Endothelial cell (in vitro differentiated cells): ENCODE measurements around the gene LOXL3. TPM values are rescaled to one million over a fixed set of nuclear protein-coding genes. Genes with fewer than 3 reads are reported as not detected.
"Not testable (repeated sequence)": the region's sequence is repeated elsewhere in the genome, so short reads cannot be mapped to it uniquely, and the experiment has no call there.

Source experiments
- DNase-seq: peaks from one replicate; pipeline ENCODE4 v3.0.0; 2021; ENCODE audit warnings: low spot score
- H3K27ac Mint-ChIP-seq: one replicate; pipeline ENCODE4 v1.8.0; 2021; ENCODE audit warnings: mixed read lengths, inconsistent platforms; ENCODE audit not compliant: unreplicated experiment
- H3K27me3 Mint-ChIP-seq: one replicate; pipeline ENCODE4 v1.8.0; 2021; ENCODE audit warnings: mild to moderate bottlenecking, moderate library complexity, mixed read lengths, inconsistent platforms; ENCODE audit not compliant: unreplicated experiment
- H3K36me3 Mint-ChIP-seq: one replicate; pipeline ENCODE4 v1.8.0; 2021; ENCODE audit warnings: mild to moderate bottlenecking, low read depth, mixed read lengths, inconsistent platforms; ENCODE audit not compliant: unreplicated experiment
- H3K4me1 Mint-ChIP-seq: one replicate; pipeline ENCODE4 v1.8.0; 2021; ENCODE audit warnings: mild to moderate bottlenecking, mixed read lengths, inconsistent platforms; ENCODE audit not compliant: unreplicated experiment
- H3K4me3 Mint-ChIP-seq: one replicate; pipeline ENCODE4 v1.8.0; 2021; ENCODE audit warnings: mild to moderate bottlenecking, mixed read lengths, inconsistent platforms; ENCODE audit not compliant: unreplicated experiment
- H3K9me3 Mint-ChIP-seq: one replicate; pipeline ENCODE4 v1.8.0; 2021; ENCODE audit warnings: mixed read lengths, inconsistent platforms; ENCODE audit not compliant: unreplicated experiment
- total RNA-seq: library from RNA; stranded (reverse); fragmentation: NEBNext Ultra II Directional; extraction: Animal tissue kit (Norgen Biotek cat#: 25700); gene quantifications from one replicate; pipeline ENCODE4 v1.2.1, GENCODE V29; 2021; ENCODE audit not compliant: unreplicated experiment
- TF ChIP-seq, protein P1 (sequence below): fragments of 200-600 bp; sonication (generic); IDR thresholded peaks from one replicate; pipeline ENCODE4 v1.5.0; 2021; ENCODE audit warnings: antibody characterized with exemption; ENCODE audit not compliant: unreplicated experiment

Gene LOXL3
- total RNA-seq, 1 donor from 2014 or later, result 10.0 TPM

- Mint-ChIP-seq H3K4me1 (no peaks in the 10 kb centered on the region), H3K4me3 (no peak overlapping the region), H3K9me3 (no peaks in the 10 kb centered on the region), H3K27ac (no peak overlapping the region), H3K36me3 (no peaks in the 10 kb centered on the region), H3K27me3 (peaks cover 3% of the 10 kb centered on the region)
- no peak for DNase-seq
- TF ChIP-seq, protein P1, sequence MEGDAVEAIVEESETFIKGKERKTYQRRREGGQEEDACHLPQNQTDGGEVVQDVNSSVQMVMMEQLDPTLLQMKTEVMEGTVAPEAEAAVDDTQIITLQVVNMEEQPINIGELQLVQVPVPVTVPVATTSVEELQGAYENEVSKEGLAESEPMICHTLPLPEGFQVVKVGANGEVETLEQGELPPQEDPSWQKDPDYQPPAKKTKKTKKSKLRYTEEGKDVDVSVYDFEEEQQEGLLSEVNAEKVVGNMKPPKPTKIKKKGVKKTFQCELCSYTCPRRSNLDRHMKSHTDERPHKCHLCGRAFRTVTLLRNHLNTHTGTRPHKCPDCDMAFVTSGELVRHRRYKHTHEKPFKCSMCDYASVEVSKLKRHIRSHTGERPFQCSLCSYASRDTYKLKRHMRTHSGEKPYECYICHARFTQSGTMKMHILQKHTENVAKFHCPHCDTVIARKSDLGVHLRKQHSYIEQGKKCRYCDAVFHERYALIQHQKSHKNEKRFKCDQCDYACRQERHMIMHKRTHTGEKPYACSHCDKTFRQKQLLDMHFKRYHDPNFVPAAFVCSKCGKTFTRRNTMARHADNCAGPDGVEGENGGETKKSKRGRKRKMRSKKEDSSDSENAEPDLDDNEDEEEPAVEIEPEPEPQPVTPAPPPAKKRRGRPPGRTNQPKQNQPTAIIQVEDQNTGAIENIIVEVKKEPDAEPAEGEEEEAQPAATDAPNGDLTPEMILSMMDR, result no peak
These were observed 14.1 kb upstream of the LOXL3 start for GRCh38 chr2:74567881-74568280.

- TF ChIP-seq, protein P1, result no peak
- Mint-ChIP-seq H3K4me1 (peaks cover 8% of the 10 kb centered on the region), H3K27me3 (peaks cover 9% of the 10 kb centered on the region), H3K27ac (no peak overlapping the region), H3K4me3 (no peak overlapping the region), H3K36me3 (no peaks in the 10 kb centered on the region), H3K9me3 (no peaks in the 10 kb centered on the region)
- DNase-seq, result no peak
These were observed 13.0 kb upstream of the LOXL3 start for GRCh38 chr2:74566754-74567085.

DNA sequence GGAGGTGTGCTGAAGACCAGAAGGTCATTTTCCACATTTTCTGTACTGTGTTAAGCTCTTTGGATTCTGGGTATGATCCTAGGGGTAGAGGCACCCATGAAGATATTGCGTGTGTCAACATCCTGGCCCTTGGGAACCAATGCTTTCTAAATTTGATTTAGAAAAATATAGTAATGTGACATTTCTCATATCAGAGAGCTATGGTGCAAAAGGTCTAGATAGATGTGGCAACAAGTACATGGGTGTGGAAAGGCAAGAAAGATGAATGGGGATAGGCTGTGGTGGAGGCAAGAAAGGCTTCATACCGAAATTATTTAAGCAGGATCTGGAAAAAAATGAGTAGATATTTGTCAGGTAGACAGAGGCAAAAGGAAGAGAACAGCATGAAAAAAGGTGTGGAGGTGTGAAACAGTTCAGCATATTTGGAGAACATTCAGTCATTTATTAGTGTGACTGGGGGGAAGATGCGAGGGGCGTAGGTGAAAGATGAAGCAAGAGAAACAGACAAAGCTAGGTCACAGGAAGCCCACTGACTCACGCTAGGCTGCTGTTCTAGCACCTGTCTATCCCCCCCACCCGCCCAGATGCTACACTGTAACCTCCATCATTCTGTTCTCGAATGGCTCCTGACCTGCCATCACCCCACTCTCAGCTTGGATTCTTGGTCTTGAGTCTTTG, 12.5 kb upstream of the LOXL3 start:
- TF ChIP-seq, protein P1, result no peak
- Mint-ChIP-seq H3K4me3 (no peak overlapping the region), H3K27ac (no peak overlapping the region), H3K36me3 (no peaks in the 10 kb centered on the region), H3K9me3 (no peaks in the 10 kb centered on the region), H3K4me1 (peaks cover 13% of the 10 kb centered on the region), H3K27me3 (peaks cover 11% of the 10 kb centered on the region)
- DNase-seq, result no peak

GRCh38 chr2:74564222-74564621, 10.5 kb upstream of the LOXL3 start:
- H3K27me3 Mint-ChIP-seq, result peaks cover 18% of the 10 kb centered on the region
- no peaks in the 10 kb centered on the region for H3K36me3 Mint-ChIP-seq
- no peak for DNase-seq
- H3K9me3 Mint-ChIP-seq, result no peaks in the 10 kb centered on the region
- peak overlapping the region; percentile 3 for H3K27ac Mint-ChIP-seq
- TF ChIP-seq, protein P1, result no peak
- peaks cover 24% of the 10 kb centered on the region for H3K4me1 Mint-ChIP-seq
- no peak overlapping the region for H3K4me3 Mint-ChIP-seq

DNA sequence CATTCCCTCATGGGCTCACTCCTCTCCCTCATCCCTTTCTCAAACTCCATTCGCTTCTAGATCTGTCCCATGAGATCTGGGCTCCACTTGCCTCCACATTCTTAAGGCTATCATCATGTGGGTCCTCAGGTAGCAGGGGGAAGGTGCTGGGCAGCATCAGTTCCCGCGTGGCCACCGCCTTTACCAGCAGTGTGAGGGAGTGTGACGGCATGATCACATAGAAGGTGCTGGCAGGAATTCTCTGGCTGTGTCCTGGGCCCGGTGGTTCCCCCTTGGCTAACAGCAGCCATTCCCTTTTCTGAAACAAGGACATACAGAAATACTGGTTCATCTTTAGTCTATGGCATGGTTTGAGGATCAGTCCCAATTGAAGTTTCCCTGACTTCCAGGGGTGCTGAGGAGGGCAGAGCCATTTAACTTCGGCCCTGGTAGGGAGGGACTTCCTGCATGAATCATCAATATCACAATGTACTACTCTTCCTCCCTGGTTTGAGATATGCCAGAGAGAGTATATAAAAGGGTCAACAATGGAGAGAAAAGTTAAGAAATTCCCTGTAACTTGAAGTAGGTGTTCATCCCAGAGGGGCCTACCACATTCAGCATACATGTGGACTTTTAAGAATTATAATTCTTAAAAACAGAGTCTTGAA, 8.5 kb upstream of the LOXL3 start:
- peak overlapping the region; percentile 26 for H3K27ac Mint-ChIP-seq
- TF ChIP-seq, protein P1, result no peak
- H3K27me3 Mint-ChIP-seq, result peaks cover 17% of the 10 kb centered on the region
- no peaks in the 10 kb centered on the region for H3K36me3 Mint-ChIP-seq
- no peak for DNase-seq
- no peak overlapping the region for H3K4me3 Mint-ChIP-seq
- H3K4me1 Mint-ChIP-seq, result peaks cover 33% of the 10 kb centered on the region
- H3K9me3 Mint-ChIP-seq, result no peaks in the 10 kb centered on the region

- Mint-ChIP-seq H3K4me1 (peaks cover 40% of the 10 kb centered on the region), H3K27me3 (peaks cover 19% of the 10 kb centered on the region), H3K27ac (peak overlapping the region; percentile 54)
- not testable (repeated sequence) for H3K4me3 Mint-ChIP-seq, DNase-seq, H3K36me3 Mint-ChIP-seq, H3K9me3 Mint-ChIP-seq
These were observed 7.3 kb upstream of the LOXL3 start for GRCh38 chr2:74561022-74561421.
